IMR-90 (cell line): ENCODE measurements around the gene ANKRD26. TPM values are rescaled to one million over a fixed set of nuclear protein-coding genes. Genes with fewer than 3 reads are reported as not detected.

ENCODE experiments used
- ATAC-seq: fragments of 200-7000 bp; cut with Tn5 transposase; 2 replicates; pipeline ENCODE4 v1.9.1; 2020; ENCODE audit warnings: low read depth, mild to moderate bottlenecking, moderate library complexity
- BruUV-seq: library from RNA; stranded (reverse); fragments of 400-500 nt; replicated peaks from 2 replicates; lab custom pipeline; 2021; lab: Mats Ljungman, UMichigan
- CTCF ChIA-PET: fragments of 300-600 bp; formaldehyde crosslinking; extraction: SDS; loops from one replicate; lab custom pipeline; 2021; ENCODE audit warnings: antibody characterized with exemption; lab: Yijun Ruan, JAX
- POLR2A ChIA-PET: fragments of 300-600 bp; sonication (Branson Sonifier 250); formaldehyde crosslinking; loops from one replicate; lab custom pipeline; 2022; ENCODE audit warnings: antibody characterized with exemption; ENCODE audit not compliant: unreplicated experiment; lab: Charles Lee
- DNase-seq: peaks from one replicate; pipeline ENCODE4 v3.0.0; 2013
- H2AFZ ChIP-seq: replicated peaks from 2 replicates; pipeline ENCODE3; 2013; ENCODE audit warnings: low read length, mild to moderate bottlenecking; ENCODE audit not compliant: poor library complexity
- H2AK5ac ChIP-seq: 2 replicates; pipeline ENCODE4 v1.6.1; 2013; ENCODE audit warnings: low read depth, low read length, inconsistent platforms
- H2AK9ac ChIP-seq: replicated peaks from 2 replicates; pipeline ENCODE3; 2013; ENCODE audit warnings: mild to moderate bottlenecking, low read depth, low read length, moderate library complexity; ENCODE audit not compliant: poor library complexity
- H2BK120ac ChIP-seq: 2 replicates; pipeline ENCODE4 v1.6.1; 2013; ENCODE audit warnings: low read depth, low read length, inconsistent platforms
- H2BK15ac ChIP-seq: 3 replicates; pipeline ENCODE4 v1.6.1; 2013; ENCODE audit warnings: low read depth, low read length, inconsistent platforms
- H2BK20ac ChIP-seq: 2 replicates; pipeline ENCODE4 v1.6.1; 2013; ENCODE audit warnings: low read depth, mild to moderate bottlenecking, inconsistent platforms, low read length, moderate library complexity
- H2BK5ac ChIP-seq: 2 replicates; pipeline ENCODE4 v1.6.1; 2013; ENCODE audit warnings: mild to moderate bottlenecking, low read depth, low read length, inconsistent platforms; ENCODE audit not compliant: poor library complexity, severe bottlenecking
- H3K14ac ChIP-seq: replicated peaks from 2 replicates; pipeline ENCODE4 v1.6.1; 2013; ENCODE audit warnings: low read depth, low read length, inconsistent platforms
- H3K18ac ChIP-seq: 2 replicates; pipeline ENCODE4 v1.6.1; 2013; ENCODE audit warnings: low read depth, low read length, control low read depth
- H3K23ac ChIP-seq: 2 replicates; pipeline ENCODE4 v1.6.1; 2013; ENCODE audit warnings: low read depth, low read length, inconsistent platforms
- H3K27ac ChIP-seq: 2 replicates; pipeline ENCODE4 v1.5.1; 2013; ENCODE audit warnings: mild to moderate bottlenecking, control low read depth, low read length; ENCODE audit not compliant: insufficient read depth
- H3K27me3 ChIP-seq: 2 replicates; pipeline ENCODE4 v1.6.1; 2013; ENCODE audit warnings: low read length; ENCODE audit not compliant: control insufficient read depth, insufficient read depth
- H3K36me3 ChIP-seq: 2 replicates; pipeline ENCODE4 v1.6.1; 2013; ENCODE audit warnings: low read length, mixed read lengths; ENCODE audit not compliant: control insufficient read depth, insufficient read depth
- H3K4ac ChIP-seq: 2 replicates; pipeline ENCODE4 v1.6.1; 2013; ENCODE audit warnings: low read depth, low read length, inconsistent platforms
- H3K4me1 ChIP-seq: 2 replicates; pipeline ENCODE4 v1.6.1; 2013; ENCODE audit warnings: low read length, mixed read lengths; ENCODE audit not compliant: control insufficient read depth, insufficient read depth
- H3K4me2 ChIP-seq: 2 replicates; pipeline ENCODE4 v1.6.1; 2013; ENCODE audit warnings: low read depth, mild to moderate bottlenecking, control low read depth, low read length, moderate library complexity
- H3K4me3 ChIP-seq: 2 replicates; pipeline ENCODE4 v1.5.1; 2013; ENCODE audit warnings: low read depth, mild to moderate bottlenecking, control low read depth, low read length, moderate library complexity; ENCODE audit not compliant: insufficient read depth
- H3K56ac ChIP-seq: 2 replicates; pipeline ENCODE4 v1.6.1; 2013; ENCODE audit warnings: low read length, inconsistent platforms; ENCODE audit not compliant: insufficient read depth; ENCODE audit errors: extremely low read depth
- H3K79me1 ChIP-seq, 2 experiments: 2 replicates each; pipeline ENCODE4 v1.6.1; 2013; ENCODE audit warnings: low read length in 2 of 2, inconsistent platforms in 1 of 2, low read depth in 1 of 2
- H3K9ac ChIP-seq: 2 replicates; pipeline ENCODE4 v1.6.1; 2013; ENCODE audit warnings: low read depth, low read length, control low read depth
- H3K9me1 ChIP-seq: 2 replicates; pipeline ENCODE4 v1.6.1; 2013; ENCODE audit warnings: low read length, inconsistent platforms; ENCODE audit not compliant: insufficient read depth
- H3K9me3 ChIP-seq: 2 replicates; pipeline ENCODE4 v1.6.1; 2013; ENCODE audit warnings: low read length; ENCODE audit not compliant: control insufficient read depth, insufficient read depth
- H4K20me1 ChIP-seq: 2 replicates; pipeline ENCODE4 v1.6.1; 2013; ENCODE audit warnings: low read length, inconsistent platforms; ENCODE audit not compliant: insufficient read depth
- H4K5ac ChIP-seq: 2 replicates; pipeline ENCODE4 v1.6.1; 2013; ENCODE audit warnings: mild to moderate bottlenecking, low read depth, low read length, control low read depth
- H4K8ac ChIP-seq, 2 experiments: 2 replicates each; pipeline ENCODE4 v1.6.1; 2013; ENCODE audit warnings: low read depth in 2 of 2, low read length in 2 of 2, control low read depth in 1 of 2, inconsistent platforms in 1 of 2
- H4K91ac ChIP-seq: 2 replicates; pipeline ENCODE4 v1.6.1; 2013; ENCODE audit warnings: low read depth, low read length, inconsistent platforms; ENCODE audit not compliant: insufficient read depth
- MAZ ChIP-seq: IDR thresholded peaks from 2 replicates; pipeline ENCODE4 v1.6.1; 2012; ENCODE audit warnings: low read depth, mild to moderate bottlenecking, low read length, improper control_type of control experiment, moderate library complexity, borderline replicate concordance
- MXI1 ChIP-seq: IDR thresholded peaks from 2 replicates; pipeline ENCODE4 v1.6.1; 2012; ENCODE audit warnings: low read depth, mild to moderate bottlenecking, low read length, moderate library complexity, borderline replicate concordance
- NFE2L2 ChIP-seq: fragments of 150-350 bp; IDR thresholded peaks from 2 replicates; pipeline ENCODE4 v1.6.1; 2016; ENCODE audit warnings: low read depth, mild to moderate bottlenecking, low read length
- RAD21 ChIP-seq: IDR thresholded peaks from 2 replicates; pipeline ENCODE4 v1.6.1; 2012; ENCODE audit warnings: low read length, improper control_type of control experiment
- RFX5 ChIP-seq: IDR thresholded peaks from 2 replicates; pipeline ENCODE4 v1.8.0; 2012; ENCODE audit warnings: low read depth, mild to moderate bottlenecking, low read length, moderate library complexity
- WGBS, 2 experiments: methylation state at CpG; one replicate each; pipeline versions ENCODE4 v1.1.5 to v1.1.7; 2013; ENCODE audit warnings: missing lambda C conversion rate in 2 of 2; ENCODE audit not compliant: insufficient read length in 1 of 2; ENCODE audit errors: extremely low coverage in 2 of 2; 5-methylcytosine and 5-hydroxymethylcytosine counted together
- dilution Hi-C: fragments of 300-500 bp; cut with HindIII; formaldehyde crosslinking; loops from one replicate; pipeline ENCODE4 v1.14.3; 2018; ENCODE audit warnings: low sequenced_read_pairs; ENCODE audit not compliant: unreplicated experiment
- in situ Hi-C: fragments of 300-500 bp; cut with MboI; formaldehyde crosslinking; loops from 3 replicates; pipeline ENCODE4 v1.14.3; 2019; ENCODE audit warnings: low sequenced_read_pairs, inconsistent platforms, mixed read lengths
- intact Hi-C: fragments of 100-400 bp; cut with micrococcal nuclease; formaldehyde crosslinking; loops from 2 replicates; pipeline ENCODE4 v1.10.0; 2022
- polyA plus RNA-seq, 3 experiments: library from polyadenylated mRNA; depleted of rRNA; stranded (reverse); fragments of >200 nt; gene quantifications; 2 replicates each; pipeline ENCODE4 v1.2.3, GENCODE V29; 2012; ENCODE audit warnings: low replicate concordance in 1 of 3
- total RNA-seq: library from RNA; depleted of rRNA; stranded (reverse); fragments of >200 nt; gene quantifications from 2 replicates; pipeline ENCODE4 v1.2.3, GENCODE V29; 2012

The ANKRD26 gene
- total and polyA plus RNA-seq, 2 of the 4 experiments (the other 2 are of a cell fraction): 1.3 to 4.8 TPM

GRCh38 chr10:27099448-27099847, 846 bp downstream of the ANKRD26 start (continued):
- TF ChIP-seq MAZ (no peak), RAD21 (no peak), MXI1 (no peak)

- DNase-seq: no peak
- ATAC-seq: no peak
- Histone ChIP-seq H2AK9ac (no peak overlapping the region), H4K5ac (no peak overlapping the region), H2BK5ac (no peak overlapping the region), H2BK15ac (no peak overlapping the region), H2AFZ (no peak overlapping the region), H4K8ac (no peak overlapping the region), H3K4me3 (no peak overlapping the region), H2AK5ac (no peak overlapping the region), H2BK20ac (no peak overlapping the region), H3K9me3 (no peaks in the 10 kb centered on the region), H3K4ac (no peak overlapping the region), H3K27me3 (no peaks in the 10 kb centered on the region), H4K20me1 (no peaks in the 10 kb centered on the region), H3K4me1 (no peaks in the 10 kb centered on the region), H3K79me1 (no peaks in the 10 kb centered on the region), H3K9ac (no peak overlapping the region), H4K91ac (no peak overlapping the region), H3K9me1 (no peaks in the 10 kb centered on the region), H3K27ac (no peak overlapping the region), H3K36me3 (peaks cover 15% of the 10 kb centered on the region), H3K23ac (no peak overlapping the region), H3K4me2 (no peak overlapping the region), H3K14ac (no peak overlapping the region), H3K56ac (no peak overlapping the region), H3K18ac (no peak overlapping the region), H2BK120ac (no peak overlapping the region)
- no CpG with 5 or more reads among the region's 5 CpGs for WGBS, 2 experiments
- intact Hi-C loops: no loop called here
- dilution Hi-C loops: no loop called here
- ChIA-PET POLR2A (no interaction called here), CTCF (interaction anchor here (0.6 kb wide), 1 partner anchor 60 kb away, joined by 3 read pairs; no protein-coding TSS in a partner anchor)
- BruUV-seq: no TSS peak
- TF ChIP-seq RFX5 (peak; percentile 48; the same call in 1 of the 2 replicates), MAZ (no peak), NFE2L2 (no peak)
- in situ Hi-C loops: no loop called here
Measured at GRCh38 chr10:27088119-27089044, 11.9 kb downstream of the ANKRD26 start.
